Measurements from ENCODE around the gene LARGE1. TPM values are rescaled to one million over a fixed set of nuclear protein-coding genes. Genes with fewer than 3 reads are reported as not detected.

The LARGE1 gene
- total and polyA plus RNA-seq, 2 experiments from 2014 or later = 21.2 to 23.6 TPM

DNA sequence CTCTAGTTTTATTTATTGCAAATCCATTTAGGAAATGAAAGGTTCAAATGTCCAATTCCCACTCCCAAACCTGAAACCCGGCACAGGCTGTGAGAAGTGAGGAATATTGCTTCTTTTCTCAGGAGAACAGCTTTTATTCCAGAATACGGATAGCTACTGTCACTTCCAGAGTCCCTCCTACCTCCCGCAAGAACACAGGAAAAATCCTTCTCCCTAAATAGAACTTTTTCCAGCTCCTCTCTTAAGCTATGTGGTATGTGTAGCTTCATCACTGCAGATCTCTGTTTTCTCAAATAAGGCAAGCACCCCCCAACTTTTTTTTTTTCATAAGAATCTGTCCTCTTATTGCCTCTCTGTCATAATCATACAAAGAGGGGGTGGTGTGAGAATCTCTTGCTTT, 126.8 kb downstream of the LARGE1 start:
- no peak for DNase-seq (ENCODE audit: low spot score)
- H3K4me1 ChIP-seq (ENCODE audit: insufficient read depth) = peaks cover 9% of the 10 kb centered on the region
- H3K27me3 ChIP-seq = no peaks in the 10 kb centered on the region
- no peaks in the 10 kb centered on the region for H3K9me2 ChIP-seq (replicated peaks; ENCODE audit: insufficient read depth)
- H3K79me2 ChIP-seq = peaks cover 60% of the 10 kb centered on the region
- 78% methylated on average over 3 of the region's 3 CpGs for WGBS (ENCODE audit: low lambda C conversion rate, missing lambda C conversion rate)
- no peaks in the 10 kb centered on the region for H3K36me3 ChIP-seq (replicated peaks; ENCODE audit: insufficient read depth, low read depth)
- H2AFZ ChIP-seq = no peak overlapping the region
- peaks cover 10% of the 10 kb centered on the region for H4K20me1 ChIP-seq (ENCODE audit: insufficient read depth, poor library complexity, severe bottlenecking)
- no peak overlapping the region for H3K4me3 ChIP-seq
- TF ChIP-seq EZH2phosphoT487 (IDR thresholded peaks at IDR 0.05; ENCODE audit: low read depth, severe bottlenecking, unreplicated experiment) = no peak
- no peak for TF ChIP-seq EZH2 (IDR thresholded peaks at IDR 0.05; ENCODE audit: borderline replicate concordance)
- TF ChIP-seq, protein P1, sequence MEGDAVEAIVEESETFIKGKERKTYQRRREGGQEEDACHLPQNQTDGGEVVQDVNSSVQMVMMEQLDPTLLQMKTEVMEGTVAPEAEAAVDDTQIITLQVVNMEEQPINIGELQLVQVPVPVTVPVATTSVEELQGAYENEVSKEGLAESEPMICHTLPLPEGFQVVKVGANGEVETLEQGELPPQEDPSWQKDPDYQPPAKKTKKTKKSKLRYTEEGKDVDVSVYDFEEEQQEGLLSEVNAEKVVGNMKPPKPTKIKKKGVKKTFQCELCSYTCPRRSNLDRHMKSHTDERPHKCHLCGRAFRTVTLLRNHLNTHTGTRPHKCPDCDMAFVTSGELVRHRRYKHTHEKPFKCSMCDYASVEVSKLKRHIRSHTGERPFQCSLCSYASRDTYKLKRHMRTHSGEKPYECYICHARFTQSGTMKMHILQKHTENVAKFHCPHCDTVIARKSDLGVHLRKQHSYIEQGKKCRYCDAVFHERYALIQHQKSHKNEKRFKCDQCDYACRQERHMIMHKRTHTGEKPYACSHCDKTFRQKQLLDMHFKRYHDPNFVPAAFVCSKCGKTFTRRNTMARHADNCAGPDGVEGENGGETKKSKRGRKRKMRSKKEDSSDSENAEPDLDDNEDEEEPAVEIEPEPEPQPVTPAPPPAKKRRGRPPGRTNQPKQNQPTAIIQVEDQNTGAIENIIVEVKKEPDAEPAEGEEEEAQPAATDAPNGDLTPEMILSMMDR (IDR thresholded peaks at IDR 0.05; ENCODE audit: poor library complexity) = no peak
- no peak overlapping the region for H3K27ac ChIP-seq
- H3K9me3 ChIP-seq (ENCODE audit: low read depth) = peaks cover 6% of the 10 kb centered on the region
- H3K4me2 ChIP-seq = peak overlapping the region; percentile 29

- peaks cover 9% of the 10 kb centered on the region for H3K4me1 ChIP-seq (ENCODE audit: insufficient read depth)
- DNase-seq (ENCODE audit: low spot score) = no peak
- H4K20me1 ChIP-seq (ENCODE audit: insufficient read depth, poor library complexity, severe bottlenecking) = peaks cover 10% of the 10 kb centered on the region
- H3K9me2 ChIP-seq (replicated peaks; ENCODE audit: insufficient read depth) = no peaks in the 10 kb centered on the region
- H3K36me3 ChIP-seq (replicated peaks; ENCODE audit: insufficient read depth, low read depth) = no peaks in the 10 kb centered on the region
- H3K9me3 ChIP-seq (ENCODE audit: low read depth) = peaks cover 11% of the 10 kb centered on the region
- 68% methylated on average over 7 of the region's 7 CpGs for WGBS (ENCODE audit: low lambda C conversion rate, missing lambda C conversion rate)
- TF ChIP-seq, protein P1 (IDR thresholded peaks at IDR 0.05; ENCODE audit: poor library complexity) = no peak
- no peak for TF ChIP-seq EZH2phosphoT487 (IDR thresholded peaks at IDR 0.05; ENCODE audit: low read depth, severe bottlenecking, unreplicated experiment)
- TF ChIP-seq EZH2 (IDR thresholded peaks at IDR 0.05; ENCODE audit: borderline replicate concordance) = no peak
- no peak overlapping the region for H3K27ac ChIP-seq
- no peaks in the 10 kb centered on the region for H3K27me3 ChIP-seq
- H3K4me2 ChIP-seq = peak overlapping the region; percentile 29
- peaks cover 66% of the 10 kb centered on the region for H3K79me2 ChIP-seq
- no peak overlapping the region for H3K4me3 ChIP-seq
- no peak overlapping the region for H2AFZ ChIP-seq
Observed at GRCh38 chr22:33792832-33793231, 127.4 kb downstream of the LARGE1 start.

DNA sequence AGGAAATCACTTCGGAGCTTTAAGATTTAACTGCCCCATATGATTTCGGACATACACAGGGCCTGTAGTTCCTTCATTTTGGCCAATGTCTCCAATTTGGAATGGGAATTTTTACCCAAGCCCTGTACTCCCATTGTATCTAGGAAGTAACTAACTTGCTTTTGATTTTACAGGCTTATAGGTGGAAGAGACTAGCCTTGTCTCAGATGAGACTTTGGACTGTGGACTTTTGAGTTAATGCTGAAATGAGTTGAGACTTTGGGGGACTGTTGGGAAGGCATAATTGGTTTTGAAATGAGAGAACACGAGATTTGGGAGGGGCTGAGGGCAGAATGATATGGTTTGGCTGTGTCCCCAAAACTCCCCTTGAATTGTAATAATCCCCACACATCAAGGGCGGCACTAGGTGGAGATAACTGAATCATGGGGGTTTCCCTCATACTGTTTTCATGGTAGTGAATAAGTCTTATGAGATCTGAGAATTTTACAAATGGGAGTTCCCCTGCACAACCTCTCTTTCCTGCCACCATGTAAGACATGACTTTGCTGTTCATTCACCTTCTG, 130.5 kb downstream of the LARGE1 start:
- Histone ChIP-seq H3K4me1 (ENCODE audit: insufficient read depth) (peaks cover 9% of the 10 kb centered on the region), H3K27me3 (no peaks in the 10 kb centered on the region), H3K9me3 (ENCODE audit: low read depth) (peaks cover 11% of the 10 kb centered on the region), H2AFZ (no peak overlapping the region), H3K9me2 (replicated peaks; ENCODE audit: insufficient read depth) (no peaks in the 10 kb centered on the region), H3K36me3 (replicated peaks; ENCODE audit: insufficient read depth, low read depth) (no peaks in the 10 kb centered on the region), H3K4me3 (no peak overlapping the region), H3K4me2 (no peak overlapping the region), H3K27ac (no peak overlapping the region), H3K79me2 (peaks cover 56% of the 10 kb centered on the region), H4K20me1 (ENCODE audit: insufficient read depth, poor library complexity, severe bottlenecking) (peaks cover 10% of the 10 kb centered on the region)
- 97% methylated on average over 4 of the region's 4 CpGs for WGBS (ENCODE audit: low lambda C conversion rate, missing lambda C conversion rate)
- no peak for DNase-seq (ENCODE audit: low spot score)
- TF ChIP-seq, protein P1 (IDR thresholded peaks at IDR 0.05; ENCODE audit: poor library complexity) = no peak

- H2AFZ ChIP-seq = no peak overlapping the region
- H4K20me1 ChIP-seq (ENCODE audit: insufficient read depth, poor library complexity, severe bottlenecking) = peaks cover 10% of the 10 kb centered on the region
- H3K4me2 ChIP-seq = no peak overlapping the region
- peaks cover 63% of the 10 kb centered on the region for H3K79me2 ChIP-seq
- 100% methylated on average over 3 of the region's 3 CpGs for WGBS (ENCODE audit: low lambda C conversion rate, missing lambda C conversion rate)
- H3K9me3 ChIP-seq (ENCODE audit: low read depth) = peaks cover 11% of the 10 kb centered on the region
- H3K27ac ChIP-seq = no peak overlapping the region
- no peak overlapping the region for H3K4me3 ChIP-seq
- TF ChIP-seq EZH2 (IDR thresholded peaks at IDR 0.05; ENCODE audit: borderline replicate concordance) = no peak
- TF ChIP-seq EZH2phosphoT487 (IDR thresholded peaks at IDR 0.05; ENCODE audit: low read depth, severe bottlenecking, unreplicated experiment) = no peak
- TF ChIP-seq, protein P1 (IDR thresholded peaks at IDR 0.05; ENCODE audit: poor library complexity) = no peak
- H3K36me3 ChIP-seq (replicated peaks; ENCODE audit: insufficient read depth, low read depth) = no peaks in the 10 kb centered on the region
- no peaks in the 10 kb centered on the region for H3K9me2 ChIP-seq (replicated peaks; ENCODE audit: insufficient read depth)
- H3K4me1 ChIP-seq (ENCODE audit: insufficient read depth) = peaks cover 9% of the 10 kb centered on the region
- no peaks in the 10 kb centered on the region for H3K27me3 ChIP-seq
- DNase-seq (ENCODE audit: low spot score) = no peak
Observed at GRCh38 chr22:33788927-33789326, 131.3 kb downstream of the LARGE1 start.

Data from hepatocyte (in vitro differentiated cells).